Upper lobe of left lung (tissue), 6 donors: ENCODE data around the gene HCK. TPM values are rescaled to one million over a fixed set of nuclear protein-coding genes. Genes with fewer than 3 reads are reported as not detected.

Source experiments
- ATAC-seq, 2 donors: fragments of 200-7000 bp; cut with Tn5 transposase; one replicate each; pipeline ENCODE4 v1.9.1; 2022; ENCODE audit warnings: mild to moderate bottlenecking in 2 of 2, moderate library complexity in 2 of 2; ENCODE audit not compliant: low FRiP score in 2 of 2
- DNase-seq, 2 donors: peaks; one replicate each; pipeline ENCODE4 v3.0.0-alpha.2; 2019 to 2020
- H3K27ac ChIP-seq, 4 donors: fragments of 200-600 bp; sonication (generic); one replicate each; pipeline ENCODE4 v1.5.1; 2016 to 2019
- H3K27me3 ChIP-seq, 4 donors: fragments of 200-600 bp; sonication (generic); one replicate each; pipeline ENCODE4 v1.5.1; 2017 to 2019
- H3K36me3 ChIP-seq, 4 donors: fragments of 200-600 bp; sonication (generic); one replicate each; pipeline ENCODE4 v1.5.1; 2016 to 2019
- H3K4me1 ChIP-seq, 4 donors: fragments of 200-600 bp; sonication (generic); one replicate each; pipeline ENCODE4 v1.5.1; 2018 to 2019
- H3K4me3 ChIP-seq, 4 donors: fragments of 200-600 bp; sonication (generic); one replicate each; pipeline ENCODE4 v1.5.1; 2017 to 2019; ENCODE audit warnings: mild to moderate bottlenecking in 2 of 4, moderate library complexity in 1 of 4
- H3K9me3 ChIP-seq, 4 donors: fragments of 200-600 bp; sonication (generic); one replicate each; pipeline ENCODE4 v1.5.1; 2018 to 2019
- CTCF ChIP-seq, 6 experiments: fragments of 450-650 bp in 4 of 6; fragments of 200-600 bp in 2 of 6; sonication (generic) in 2 of 6; IDR thresholded peaks; one replicate each; pipeline ENCODE4 v1.5.1; 2016 to 2019; ENCODE audit warnings: antibody characterized with exemption in 6 of 6
- EP300 ChIP-seq, 4 donors: sonication (generic); formaldehyde crosslinking; IDR thresholded peaks; one replicate each; pipeline ENCODE4 v1.5.1; 2017; ENCODE audit warnings: antibody characterized with exemption in 4 of 4, control low read depth in 2 of 4
- POLR2A ChIP-seq, 4 donors: fragments of 450-650 bp; IDR thresholded peaks; one replicate each; pipeline ENCODE4 v1.5.1; 2016 to 2017; ENCODE audit warnings: antibody characterized with exemption in 4 of 4, mild to moderate bottlenecking in 2 of 4
- POLR2AphosphoS5 ChIP-seq, 2 donors: sonication (generic); formaldehyde crosslinking; IDR thresholded peaks; one replicate each; pipeline ENCODE4 v1.5.1; 2017; ENCODE audit warnings: antibody characterized with exemption in 2 of 2
- WGBS, 2 donors: methylation state at CpG; one replicate each; pipeline ENCODE4 v1.1.5; 2017 to 2018; 5-methylcytosine and 5-hydroxymethylcytosine counted together
- total RNA-seq, 6 donors: library from RNA; depleted of rRNA in 4 of 6; stranded (reverse); fragments of >200 nt in 4 of 6; gene quantifications; one replicate each; pipeline versions ENCODE4 v1.1.0 to v1.2.1, GENCODE V29; 2016 to 2021
- donor health status: DM: no; HTN: no; CAD: no; lungs with moderate emphysema.
- donor health status: DM: no; HTN: yes; CAD: no; lungs with severe emphysema.

Gene HCK
- total RNA-seq, 6 donors from 2014 or later: 27.7 to 93.9 (median 69.1) TPM

GRCh38 chr20:32123088-32123487 lies 71.0 kb downstream of the HCK start:
- Histone ChIP-seq H3K27ac (no peak overlapping the region), H3K4me3 (no peak overlapping the region), H3K4me1 (peaks cover 0 to 2% (median under 1%) of the 10 kb centered on the region in 4 donors), H3K36me3 (peaks cover 0 to 4% (median 0%) of the 10 kb centered on the region in 4 donors), H3K27me3 (no peaks in the 10 kb centered on the region), H3K9me3 (no peaks in the 10 kb centered on the region)
- no peak for TF ChIP-seq POLR2A (IDR thresholded peaks at IDR 0.05)
- ATAC-seq (no peak), DNase-seq (no peak)
- 83% methylated on average over 1 of the region's 4 CpGs; no CpG with 5 or more reads in 1 of the 2 donors for whole genome bisulfite sequencing, 2 donors

GRCh38 chr20:32124916-32125454 lies 72.9 kb downstream of the HCK start:
- Histone ChIP-seq H3K36me3 (peaks cover 0 to 4% (median 0%) of the 10 kb centered on the region in 4 donors), H3K9me3 (no peaks in the 10 kb centered on the region), H3K4me1 (peaks cover 0 to 4% (median 0%) of the 10 kb centered on the region in 4 donors), H3K27me3 (no peaks in the 10 kb centered on the region), H3K27ac (no peak overlapping the region), H3K4me3 (no peak overlapping the region)
- DNase-seq (no peak), ATAC-seq (no peak)
- 88% methylated on average over 4 of the region's 4 CpGs for WGBS, 2 donors
- TF ChIP-seq POLR2A (IDR thresholded peaks at IDR 0.05): no peak
- no peak for TF ChIP-seq CTCF (IDR thresholded peaks at IDR 0.05)
- no peak for TF ChIP-seq EP300 (IDR thresholded peaks at IDR 0.05)
- no peak for TF ChIP-seq POLR2AphosphoS5 (IDR thresholded peaks at IDR 0.05)

GRCh38 chr20:32125506-32125905 lies 73.5 kb downstream of the HCK start:
- Histone ChIP-seq H3K27me3 (no peaks in the 10 kb centered on the region), H3K36me3 (peaks cover 0 to 4% (median 0%) of the 10 kb centered on the region in 4 donors), H3K9me3 (no peaks in the 10 kb centered on the region), H3K4me3 (no peak overlapping the region), H3K27ac (no peak overlapping the region), H3K4me1 (peaks cover 0 to 4% (median 0%) of the 10 kb centered on the region in 4 donors)
- WGBS, 2 donors: 82 to 95% methylated on average over 5 of the region's 5 CpGs
- DNase-seq (no peak), ATAC-seq (no peak)
- no peak for TF ChIP-seq POLR2AphosphoS5 (IDR thresholded peaks at IDR 0.05)
- TF ChIP-seq POLR2A (IDR thresholded peaks at IDR 0.05): no peak
- TF ChIP-seq EP300 (IDR thresholded peaks at IDR 0.05): no peak
- TF ChIP-seq CTCF (IDR thresholded peaks at IDR 0.05): no peak

- no peak for ATAC-seq
- H3K36me3 ChIP-seq: peaks cover 0 to 4% (median 0%) of the 10 kb centered on the region in 4 donors
- no peak overlapping the region for H3K4me3 ChIP-seq
- TF ChIP-seq EP300 (IDR thresholded peaks at IDR 0.05) (no peak), CTCF (IDR thresholded peaks at IDR 0.05) (no peak), POLR2AphosphoS5 (IDR thresholded peaks at IDR 0.05) (no peak), POLR2A (IDR thresholded peaks at IDR 0.05) (no peak)
- no peaks in the 10 kb centered on the region for H3K9me3 ChIP-seq
- no peak overlapping the region for H3K27ac ChIP-seq
- H3K27me3 ChIP-seq: no peaks in the 10 kb centered on the region
- DNase-seq: no peak
- WGBS, 2 donors: 82 to 98% methylated on average over 8 of the region's 8 CpGs
- H3K4me1 ChIP-seq: peaks cover 0 to 4% (median 0%) of the 10 kb centered on the region in 4 donors
These were observed 74.9 kb downstream of the HCK start for GRCh38 chr20:32126919-32127318.

- H3K4me1 ChIP-seq: peaks cover 0 to 4% (median 0%) of the 10 kb centered on the region in 4 donors
- DNase-seq (no peak), ATAC-seq (no peak)
- no peaks in the 10 kb centered on the region for H3K27me3 ChIP-seq
- peaks cover 0 to 6% (median 0%) of the 10 kb centered on the region in 4 donors for H3K36me3 ChIP-seq
- TF ChIP-seq CTCF (IDR thresholded peaks at IDR 0.05) (no peak), POLR2AphosphoS5 (IDR thresholded peaks at IDR 0.05) (no peak), EP300 (IDR thresholded peaks at IDR 0.05) (no peak), POLR2A (IDR thresholded peaks at IDR 0.05) (no peak)
- no peaks in the 10 kb centered on the region for H3K9me3 ChIP-seq
- WGBS, 2 donors: 84 to 90% methylated on average over 5 of the region's 5 CpGs
- no peak overlapping the region for H3K27ac ChIP-seq
- no peak overlapping the region for H3K4me3 ChIP-seq
These were observed 75.3 kb downstream of the HCK start for GRCh38 chr20:32127347-32127746.
